Caco-2 (cell line): Measurements from ENCODE around the gene ATP2B3. TPM values are rescaled to one million over a fixed set of nuclear protein-coding genes. Genes with fewer than 3 reads are reported as not detected.

Experiments used
- BruUV-seq: library from RNA; stranded (reverse); fragments of 400-500 nt; replicated peaks from 2 replicates; lab custom pipeline; 2021; lab: Mats Ljungman, UMichigan
- CTCF ChIA-PET: fragments of 300-600 bp; sonication (Branson Sonifier 250); formaldehyde crosslinking; loops from one replicate; lab custom pipeline; 2022; ENCODE audit warnings: antibody characterized with exemption; lab: Charles Lee
- POLR2A ChIA-PET: fragments of 300-600 bp; sonication (Branson Sonifier 250); formaldehyde crosslinking; loops from one replicate; lab custom pipeline; 2022; ENCODE audit warnings: antibody characterized with exemption; lab: Charles Lee
- DNase-seq, 2 experiments: peaks; one replicate each; pipeline versions ENCODE4 v3.0.0 to v3.0.0-alpha.2; 2020 to 2022
- H3K27me3 ChIP-seq: replicated peaks from 2 replicates; pipeline ENCODE4 v1.6.0; 2011; ENCODE audit warnings: low read length; ENCODE audit not compliant: control insufficient read depth, insufficient read depth
- H3K36me3 ChIP-seq: 2 replicates; pipeline ENCODE4 v1.5.1; 2011; ENCODE audit warnings: low read length; ENCODE audit not compliant: control insufficient read depth, insufficient read depth
- H3K4me1 ChIP-seq: fragments of 250-450 bp; sonication (Bioruptor Pico); 2 replicates; pipeline ENCODE4 v1.5.1; 2020; ENCODE audit warnings: mild to moderate bottlenecking
- H3K4me3 ChIP-seq: 2 replicates; pipeline ENCODE4 v1.5.1; 2011; ENCODE audit warnings: low read depth, mild to moderate bottlenecking, control low read depth, low read length
- H3K9me3 ChIP-seq: fragments of 250-450 bp; sonication (Bioruptor Pico); 2 replicates; pipeline ENCODE4 v1.5.1; 2020; ENCODE audit warnings: mild to moderate bottlenecking, moderate library complexity
- H3K27ac Mint-ChIP-seq: one replicate; pipeline ENCODE4 v1.8.0; 2022; ENCODE audit warnings: mixed read lengths; ENCODE audit not compliant: unreplicated experiment
- H3K27me3 Mint-ChIP-seq: one replicate; pipeline ENCODE4 v1.8.0; 2022; ENCODE audit warnings: mixed read lengths; ENCODE audit not compliant: insufficient read depth, unreplicated experiment
- H3K36me3 Mint-ChIP-seq: one replicate; pipeline ENCODE4 v1.8.0; 2022; ENCODE audit warnings: mild to moderate bottlenecking, mixed read lengths; ENCODE audit not compliant: insufficient read depth, unreplicated experiment
- H3K4me1 Mint-ChIP-seq: one replicate; pipeline ENCODE4 v1.8.0; 2022; ENCODE audit warnings: low read depth, mixed read lengths; ENCODE audit not compliant: unreplicated experiment
- H3K4me3 Mint-ChIP-seq: one replicate; pipeline ENCODE4 v1.8.0; 2022; ENCODE audit warnings: mild to moderate bottlenecking, moderate library complexity, mixed read lengths; ENCODE audit not compliant: unreplicated experiment
- H3K9me3 Mint-ChIP-seq: one replicate; pipeline ENCODE4 v1.8.0; 2022; ENCODE audit warnings: mixed read lengths; ENCODE audit not compliant: unreplicated experiment
- CTCF ChIP-seq, 2 experiments: fragments of 200-600 bp in 1 of 2; IDR thresholded peaks; 1 replicate in 1 of 2; 2 replicates in 1 of 2; pipeline versions ENCODE4 v1.5.1 to v1.8.0; 2011 to 2022; ENCODE audit warnings: antibody characterized with exemption in 1 of 2, control low read depth in 1 of 2, inconsistent platforms in 1 of 2, low read depth in 1 of 2, low read length in 1 of 2, mild to moderate bottlenecking in 1 of 2, moderate library complexity in 1 of 2; ENCODE audit not compliant: insufficient read depth in 1 of 2, severe bottlenecking in 1 of 2, unreplicated experiment in 1 of 2
- intact Hi-C: fragments of 100-400 bp; cut with micrococcal nuclease; formaldehyde crosslinking; loops from one replicate; pipeline ENCODE4 v1.10.0; 2022; ENCODE audit not compliant: unreplicated experiment
- total RNA-seq: library from RNA; stranded (reverse); gene quantifications from 2 replicates; pipeline ENCODE4 v1.2.3, GENCODE V29; 2022

ATP2B3 gene
- total RNA-seq, 1 experiment from 2014 or later, result not detected

DNA sequence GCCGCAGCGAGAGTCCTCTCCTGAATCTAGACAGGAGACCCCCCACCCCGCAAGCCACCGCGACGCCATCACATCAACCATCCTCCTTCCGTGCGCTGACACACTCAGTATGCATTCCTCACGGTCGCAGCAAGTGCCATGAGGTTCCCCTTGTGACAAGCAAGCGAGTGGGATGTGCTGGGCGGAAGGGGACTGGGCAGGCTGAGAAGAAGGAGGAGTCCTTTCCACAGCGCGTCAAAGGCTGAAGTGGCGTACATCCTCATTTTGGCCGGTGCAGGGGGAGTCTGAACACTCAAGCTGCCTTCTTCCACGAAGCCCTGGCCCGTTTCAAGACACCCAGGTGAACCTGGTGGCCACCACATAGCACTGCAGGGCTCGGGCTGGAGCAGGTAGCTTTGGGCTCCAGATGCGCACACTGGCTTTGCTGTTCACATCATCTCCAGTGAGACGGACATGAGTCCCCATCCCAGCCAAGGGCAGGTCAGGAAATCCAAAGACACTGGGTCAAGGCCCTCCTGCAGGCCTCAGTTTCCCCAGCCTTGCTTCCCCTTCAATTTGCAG is 51.1 kb downstream of the ATP2B3 start:
- Histone ChIP-seq H3K4me1 (no peaks in the 10 kb centered on the region), H3K9me3 (no peaks in the 10 kb centered on the region), H3K27me3 (no peaks in the 10 kb centered on the region), H3K4me3 (no peak overlapping the region), H3K36me3 (no peaks in the 10 kb centered on the region)
- Mint-ChIP-seq H3K9me3 (no peaks in the 10 kb centered on the region), H3K27me3 (no peaks in the 10 kb centered on the region), H3K4me3 (no peak overlapping the region), H3K4me1 (no peaks in the 10 kb centered on the region), H3K27ac (no peak overlapping the region), H3K36me3 (no peaks in the 10 kb centered on the region)
- intact Hi-C loops, result no loop called here
- peak in 1 of 2 experiments; percentile 6 for TF ChIP-seq CTCF (IDR thresholded peaks at IDR 0.05; ENCODE audit: insufficient read depth in 1 of 2, low read depth in 1 of 2, low read length in 1 of 2, severe bottlenecking in 1 of 2, unreplicated experiment in 1 of 2)
- no peak for DNase-seq
- POLR2A ChIA-PET, result no interaction called here
- BruUV-seq, result no TSS peak
- CTCF ChIA-PET, result interaction anchor here (1.5 kb wide), 1 partner anchor 100 kb away, joined by 3 read pairs; no protein-coding TSS in a partner anchor

DNA sequence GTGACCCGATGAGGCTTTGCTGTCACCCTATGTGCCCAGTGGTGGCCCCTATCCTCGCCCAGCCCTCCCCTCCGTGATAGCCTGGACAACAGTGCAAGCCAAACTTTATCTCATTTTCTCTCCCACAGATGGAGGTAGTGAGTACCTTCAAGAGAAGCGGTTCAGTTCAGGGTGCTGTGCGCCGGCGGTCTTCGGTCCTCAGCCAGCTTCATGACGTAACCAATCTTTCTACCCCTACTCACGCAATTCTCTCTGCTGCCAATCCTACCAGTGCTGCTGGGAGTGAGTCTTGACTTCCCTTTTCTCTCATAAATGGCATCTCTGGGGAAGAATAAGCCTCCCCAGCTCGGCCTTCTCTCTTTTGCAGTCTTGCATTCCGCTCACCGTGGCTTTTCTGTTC is 52.0 kb downstream of the ATP2B3 start:
- POLR2A ChIA-PET, result no interaction called here
- no TSS peak for BruUV-seq
- no peaks in the 10 kb centered on the region for H3K4me1 Mint-ChIP-seq
- no peak for DNase-seq
- H3K9me3 Mint-ChIP-seq, result no peaks in the 10 kb centered on the region
- CTCF ChIA-PET, result interaction anchor here (0.9 to 1.5 kb wide), 2 partner anchors 9 to 99 kb away, joined by 3 read pairs; no protein-coding TSS in a partner anchor
- Histone ChIP-seq H3K9me3 (no peaks in the 10 kb centered on the region), H3K36me3 (no peaks in the 10 kb centered on the region), H3K4me3 (no peak overlapping the region), H3K4me1 (no peaks in the 10 kb centered on the region), H3K27me3 (no peaks in the 10 kb centered on the region)
- H3K36me3 Mint-ChIP-seq, result no peaks in the 10 kb centered on the region
- H3K27me3 Mint-ChIP-seq, result no peaks in the 10 kb centered on the region
- no peak overlapping the region for H3K4me3 Mint-ChIP-seq
- no peak for TF ChIP-seq CTCF (IDR thresholded peaks at IDR 0.05; ENCODE audit: insufficient read depth in 1 of 2, low read depth in 1 of 2, low read length in 1 of 2, severe bottlenecking in 1 of 2, unreplicated experiment in 1 of 2)
- intact Hi-C loops, result no loop called here
- H3K27ac Mint-ChIP-seq, result no peak overlapping the region

DNA sequence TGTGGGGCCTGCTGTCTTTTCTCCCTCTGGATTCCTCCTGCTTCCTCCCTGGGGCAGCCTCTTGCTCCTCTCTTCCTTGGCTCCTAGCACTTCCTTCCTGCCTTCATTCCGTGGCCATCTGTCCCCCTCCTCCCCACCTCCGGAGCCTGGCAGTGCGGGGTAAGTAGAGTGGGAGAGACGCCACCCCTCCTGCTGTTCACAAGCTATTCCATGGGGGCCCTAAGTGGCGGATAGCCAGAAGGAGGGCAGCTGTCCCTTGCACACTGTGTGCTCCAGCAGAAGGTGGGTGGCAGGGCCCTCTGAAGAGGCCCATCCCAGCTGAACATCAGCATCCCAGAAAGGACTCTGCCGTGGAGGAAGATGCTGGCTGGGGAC is 54.1 kb downstream of the ATP2B3 start:
- Histone ChIP-seq H3K27me3 (no peaks in the 10 kb centered on the region), H3K4me1 (no peaks in the 10 kb centered on the region), H3K4me3 (no peak overlapping the region), H3K9me3 (no peaks in the 10 kb centered on the region), H3K36me3 (no peaks in the 10 kb centered on the region)
- no peak for DNase-seq
- no TSS peak for BruUV-seq
- Mint-ChIP-seq H3K36me3 (no peaks in the 10 kb centered on the region), H3K4me3 (no peak overlapping the region), H3K27me3 (no peaks in the 10 kb centered on the region), H3K9me3 (no peaks in the 10 kb centered on the region), H3K4me1 (no peaks in the 10 kb centered on the region), H3K27ac (no peak overlapping the region)
- intact Hi-C loops, result no loop called here
- no peak for TF ChIP-seq CTCF (IDR thresholded peaks at IDR 0.05; ENCODE audit: insufficient read depth in 1 of 2, low read depth in 1 of 2, low read length in 1 of 2, severe bottlenecking in 1 of 2, unreplicated experiment in 1 of 2)
- ChIA-PET CTCF (interaction anchor here (0.6 kb wide), 1 partner anchor 114 kb away, joined by 7 read pairs; no protein-coding TSS in a partner anchor), POLR2A (no interaction called here)
